Neural progenitor cell (in vitro differentiated cells): ENCODE data around the gene MED20. TPM values are rescaled to one million over a fixed set of nuclear protein-coding genes. Genes with fewer than 3 reads are reported as not detected.

Experiments
- DNase-seq: peaks from one replicate; pipeline ENCODE4 v3.0.0-alpha.2; 2016; ENCODE audit warnings: low spot score
- H2AFZ ChIP-seq: fragments of 200-600 bp; sonication (generic); replicated peaks from 2 replicates; pipeline ENCODE4 v1.6.1; 2016; ENCODE audit warnings: antibody characterized with exemption
- H3F3A ChIP-seq: fragments of 200-600 bp; sonication (generic); 2 replicates; pipeline ENCODE4 v1.6.1; 2016; ENCODE audit warnings: antibody characterized with exemption, low read depth
- H3K27ac ChIP-seq: fragments of 200-600 bp; sonication (generic); 2 replicates; pipeline ENCODE4 v1.5.1; 2016; ENCODE audit warnings: mild to moderate bottlenecking
- H3K27me3 ChIP-seq: fragments of 200-600 bp; sonication (generic); 2 replicates; pipeline ENCODE4 v1.6.1; 2016; ENCODE audit warnings: mild to moderate bottlenecking, moderate library complexity
- H3K36me3 ChIP-seq: fragments of 200-600 bp; sonication (generic); 2 replicates; pipeline ENCODE4 v1.5.1; 2016
- H3K4me1 ChIP-seq: fragments of 200-600 bp; sonication (generic); 2 replicates; pipeline ENCODE4 v1.6.1; 2016; ENCODE audit warnings: mixed run types
- H3K4me2 ChIP-seq: fragments of 200-600 bp; sonication (generic); 2 replicates; pipeline ENCODE4 v1.6.1; 2016
- H3K4me3 ChIP-seq: fragments of 200-600 bp; sonication (generic); 2 replicates; pipeline ENCODE4 v1.5.1; 2016
- H3K79me2 ChIP-seq: fragments of 200-600 bp; sonication (generic); 2 replicates; pipeline ENCODE4 v1.6.1; 2016; ENCODE audit warnings: low read depth
- H3K9ac ChIP-seq: fragments of 200-600 bp; sonication (generic); 2 replicates; pipeline ENCODE4 v1.6.1; 2016
- H3K9me3 ChIP-seq: fragments of 200-600 bp; sonication (generic); 2 replicates; pipeline ENCODE4 v1.5.1; 2016; ENCODE audit warnings: low read depth
- H4K20me1 ChIP-seq: fragments of 200-600 bp; sonication (generic); 2 replicates; pipeline ENCODE4 v1.6.1; 2016; ENCODE audit warnings: low read depth
- H3K27ac Mint-ChIP-seq: 3 replicates; pipeline ENCODE4 v1.8.0; 2021; ENCODE audit warnings: mixed read lengths
- H3K27me3 Mint-ChIP-seq: 2 replicates; pipeline ENCODE4 v1.8.0; 2022; ENCODE audit warnings: low read depth, mild to moderate bottlenecking, inconsistent platforms, moderate library complexity, mixed read lengths; ENCODE audit not compliant: insufficient read depth
- H3K36me3 Mint-ChIP-seq: 3 replicates; pipeline ENCODE4 v1.8.0; 2021; ENCODE audit warnings: mixed read lengths
- H3K4me1 Mint-ChIP-seq: 3 replicates; pipeline ENCODE4 v1.8.0; 2021; ENCODE audit warnings: mixed read lengths
- H3K4me3 Mint-ChIP-seq: 3 replicates; pipeline ENCODE4 v1.8.0; 2021; ENCODE audit warnings: mild to moderate bottlenecking, moderate library complexity, mixed read lengths
- H3K9me3 Mint-ChIP-seq: 3 replicates; pipeline ENCODE4 v1.8.0; 2020; ENCODE audit warnings: mixed read lengths
- EZH2 ChIP-seq: fragments of 200-600 bp; sonication (generic); IDR thresholded peaks from 2 replicates; pipeline ENCODE4 v1.6.1; 2017; ENCODE audit warnings: antibody characterized with exemption, mild to moderate bottlenecking, moderate library complexity
- EZH2phosphoT487 ChIP-seq: fragments of 200-600 bp; sonication (generic); IDR thresholded peaks from 2 replicates; pipeline ENCODE4 v1.6.1; 2017; ENCODE audit warnings: antibody characterized with exemption
- total RNA-seq: library from RNA; depleted of rRNA; stranded (reverse); fragments of >200 nt; gene quantifications from 2 replicates; pipeline ENCODE4 v1.2.3, GENCODE V29; 2015; ENCODE audit warnings: low replicate concordance
- TF ChIP-seq, protein P1 (sequence below): fragments of 200-600 bp; sonication (generic); IDR thresholded peaks from 2 replicates; pipeline ENCODE4 v1.5.1; 2017; ENCODE audit warnings: antibody characterized with exemption, mild to moderate bottlenecking

Gene MED20
- total RNA-seq, 1 donor from 2014 or later: 29.4 TPM

DNA sequence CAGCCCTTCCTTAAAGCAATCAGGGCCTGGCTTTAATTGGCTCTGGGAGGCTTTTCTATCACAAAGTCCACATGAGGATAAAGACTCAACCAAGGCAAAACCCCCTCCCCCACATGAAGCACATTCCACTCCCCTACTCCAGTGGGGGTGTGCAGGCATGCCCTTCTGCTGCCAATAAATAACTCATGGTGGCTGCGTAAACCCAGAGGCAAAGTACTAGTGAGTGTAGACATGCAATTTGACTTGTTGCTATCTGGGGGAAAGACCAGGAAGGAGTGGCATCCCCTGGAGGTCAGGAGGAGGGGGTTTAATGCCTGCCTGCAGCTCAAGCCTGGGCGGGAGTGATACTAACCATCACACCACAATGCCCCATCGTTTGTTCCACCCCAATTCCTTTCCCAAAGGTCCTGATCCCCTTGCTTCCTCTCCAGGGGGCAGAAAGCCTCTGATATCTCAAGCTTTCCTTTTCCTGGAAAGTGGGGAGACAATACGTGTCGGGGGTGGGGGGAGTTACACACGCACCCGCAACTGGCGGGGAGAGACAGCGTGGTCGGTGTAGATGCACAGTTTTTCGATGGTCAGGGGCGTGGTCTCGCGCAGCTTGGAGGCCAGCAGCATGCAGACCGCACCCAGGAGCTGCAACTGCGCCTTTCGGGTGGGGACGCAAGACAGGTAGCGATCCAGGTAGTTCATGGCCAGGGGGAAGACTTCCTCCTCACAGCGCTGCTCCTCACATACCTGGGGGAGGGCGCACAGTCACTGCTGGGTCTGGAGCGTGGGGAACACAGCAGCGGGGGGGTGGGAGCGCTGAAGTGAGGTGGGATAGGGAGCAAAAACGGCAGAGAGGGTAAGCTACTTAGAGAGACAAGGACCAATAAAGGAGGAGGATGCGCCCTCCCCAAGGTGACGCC lies 19.2 kb upstream of the MED20 start:
- H3K4me1 ChIP-seq: peaks cover 27% of the 10 kb centered on the region
- peaks cover 50% of the 10 kb centered on the region for H3F3A ChIP-seq
- peak overlapping the region; percentile 72 for H3K27ac Mint-ChIP-seq
- peak overlapping the region; percentile 46 for H2AFZ ChIP-seq
- peak overlapping the region; percentile 90 for H3K4me3 Mint-ChIP-seq
- H3K4me2 ChIP-seq: peak overlapping the region; percentile 96
- DNase-seq: peak; percentile 52
- no peaks in the 10 kb centered on the region for H3K9me3 ChIP-seq
- no peaks in the 10 kb centered on the region for H3K36me3 ChIP-seq
- no peaks in the 10 kb centered on the region for H3K36me3 Mint-ChIP-seq
- no peak overlapping the region for H3K27ac ChIP-seq
- H3K4me1 Mint-ChIP-seq: peaks cover 29% of the 10 kb centered on the region
- peak overlapping the region; percentile 69 for H3K4me3 ChIP-seq
- TF ChIP-seq, protein P1, sequence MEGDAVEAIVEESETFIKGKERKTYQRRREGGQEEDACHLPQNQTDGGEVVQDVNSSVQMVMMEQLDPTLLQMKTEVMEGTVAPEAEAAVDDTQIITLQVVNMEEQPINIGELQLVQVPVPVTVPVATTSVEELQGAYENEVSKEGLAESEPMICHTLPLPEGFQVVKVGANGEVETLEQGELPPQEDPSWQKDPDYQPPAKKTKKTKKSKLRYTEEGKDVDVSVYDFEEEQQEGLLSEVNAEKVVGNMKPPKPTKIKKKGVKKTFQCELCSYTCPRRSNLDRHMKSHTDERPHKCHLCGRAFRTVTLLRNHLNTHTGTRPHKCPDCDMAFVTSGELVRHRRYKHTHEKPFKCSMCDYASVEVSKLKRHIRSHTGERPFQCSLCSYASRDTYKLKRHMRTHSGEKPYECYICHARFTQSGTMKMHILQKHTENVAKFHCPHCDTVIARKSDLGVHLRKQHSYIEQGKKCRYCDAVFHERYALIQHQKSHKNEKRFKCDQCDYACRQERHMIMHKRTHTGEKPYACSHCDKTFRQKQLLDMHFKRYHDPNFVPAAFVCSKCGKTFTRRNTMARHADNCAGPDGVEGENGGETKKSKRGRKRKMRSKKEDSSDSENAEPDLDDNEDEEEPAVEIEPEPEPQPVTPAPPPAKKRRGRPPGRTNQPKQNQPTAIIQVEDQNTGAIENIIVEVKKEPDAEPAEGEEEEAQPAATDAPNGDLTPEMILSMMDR: no peak
- TF ChIP-seq EZH2 (no peak), EZH2phosphoT487 (no peak)
- peaks cover 24% of the 10 kb centered on the region for H4K20me1 ChIP-seq
- H3K9me3 Mint-ChIP-seq: no peaks in the 10 kb centered on the region
- H3K27me3 Mint-ChIP-seq: peaks cover 12% of the 10 kb centered on the region
- H3K27me3 ChIP-seq: peaks cover 9% of the 10 kb centered on the region
- H3K9ac ChIP-seq: no peak overlapping the region
- no peaks in the 10 kb centered on the region for H3K79me2 ChIP-seq

DNA sequence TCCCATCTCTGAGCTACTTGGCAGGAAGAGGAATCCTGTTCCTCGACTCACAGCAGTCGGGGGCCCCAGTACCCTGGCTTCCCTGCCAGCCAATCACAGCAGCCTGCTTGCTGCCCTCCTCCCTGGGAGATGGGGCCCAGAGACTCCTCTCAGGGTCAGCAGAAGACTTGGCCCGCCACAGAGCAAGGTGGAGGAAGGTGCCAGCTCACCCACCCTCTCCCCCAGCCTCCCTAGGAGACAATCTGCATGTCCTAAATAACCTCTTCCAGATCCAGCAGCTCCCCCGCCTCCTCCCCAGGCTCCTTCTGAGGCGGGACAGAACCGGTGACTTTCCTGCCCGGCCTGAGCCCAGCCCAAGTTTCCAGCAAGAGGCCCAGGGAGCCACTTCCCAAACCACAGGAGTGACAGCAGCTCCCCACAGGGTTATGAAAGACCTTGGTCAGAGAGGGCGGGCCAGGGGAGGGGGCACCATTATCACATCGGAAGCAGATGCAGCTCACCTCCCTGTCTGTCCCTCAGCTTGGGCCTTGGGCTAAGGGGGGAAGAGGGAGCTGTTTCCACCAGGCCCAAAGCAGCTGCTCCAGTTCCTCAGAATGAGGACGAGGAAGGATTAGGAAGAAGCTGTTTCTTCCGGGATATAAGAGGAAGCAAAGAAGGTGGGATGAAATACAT lies 18.4 kb upstream of the MED20 start:
- Mint-ChIP-seq H3K27me3 (peaks cover 12% of the 10 kb centered on the region), H3K9me3 (no peaks in the 10 kb centered on the region), H3K36me3 (no peaks in the 10 kb centered on the region), H3K4me1 (peaks cover 29% of the 10 kb centered on the region), H3K27ac (no peak overlapping the region), H3K4me3 (peak overlapping the region; percentile 90)
- H2AFZ ChIP-seq: peak overlapping the region; percentile 46
- no peak overlapping the region for H3K9ac ChIP-seq
- H3K4me3 ChIP-seq: peak overlapping the region; percentile 69
- H3F3A ChIP-seq: peaks cover 58% of the 10 kb centered on the region
- no peaks in the 10 kb centered on the region for H3K36me3 ChIP-seq
- TF ChIP-seq EZH2phosphoT487 (no peak), EZH2 (no peak)
- TF ChIP-seq, protein P1: no peak
- no peak overlapping the region for H3K27ac ChIP-seq
- no peaks in the 10 kb centered on the region for H3K79me2 ChIP-seq
- H4K20me1 ChIP-seq: peaks cover 24% of the 10 kb centered on the region
- H3K4me1 ChIP-seq: peaks cover 27% of the 10 kb centered on the region
- H3K9me3 ChIP-seq: no peaks in the 10 kb centered on the region
- peak overlapping the region; percentile 96 for H3K4me2 ChIP-seq
- peak; percentile 50 for DNase-seq
- peaks cover 9% of the 10 kb centered on the region for H3K27me3 ChIP-seq

DNA sequence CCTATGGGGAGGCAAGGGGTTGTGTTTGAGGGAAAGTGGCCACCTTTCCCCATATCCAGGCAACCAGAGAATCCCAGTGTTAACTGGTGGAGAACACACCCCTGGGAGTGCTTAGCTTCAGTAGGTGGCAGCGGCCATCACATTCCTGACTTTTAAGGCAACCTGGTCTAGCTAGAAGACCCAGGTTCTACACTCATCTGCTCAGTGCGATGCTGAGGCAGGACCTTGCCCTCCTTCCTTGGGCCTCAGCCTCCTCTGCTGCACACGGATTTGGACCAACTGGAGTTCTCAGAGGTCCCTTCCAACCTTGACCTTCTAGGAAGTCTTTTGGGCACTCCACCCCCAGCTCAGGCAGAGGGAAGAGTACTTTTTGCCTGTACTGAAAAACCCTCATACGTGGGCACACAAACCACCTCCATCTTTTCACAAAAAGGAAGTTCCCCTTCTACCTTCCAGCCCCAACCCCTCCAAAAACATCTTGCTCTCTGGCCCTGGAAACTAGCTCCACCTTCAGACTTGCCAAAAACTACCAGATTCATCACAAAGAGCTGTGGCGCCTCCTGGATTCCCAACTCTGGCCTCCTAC lies 17.7 kb upstream of the MED20 start:
- Mint-ChIP-seq H3K4me3 (peak overlapping the region; percentile 14), H3K9me3 (no peaks in the 10 kb centered on the region), H3K4me1 (peaks cover 29% of the 10 kb centered on the region), H3K36me3 (no peaks in the 10 kb centered on the region), H3K27me3 (peaks cover 12% of the 10 kb centered on the region), H3K27ac (no peak overlapping the region)
- Histone ChIP-seq H3K9ac (no peak overlapping the region), H4K20me1 (peaks cover 24% of the 10 kb centered on the region), H2AFZ (no peak overlapping the region), H3K4me2 (peak overlapping the region; percentile 96), H3K4me1 (peaks cover 27% of the 10 kb centered on the region), H3K9me3 (no peaks in the 10 kb centered on the region), H3K79me2 (no peaks in the 10 kb centered on the region), H3K4me3 (peak overlapping the region; percentile 69), H3K27me3 (peaks cover 9% of the 10 kb centered on the region), H3K27ac (no peak overlapping the region), H3F3A (peaks cover 63% of the 10 kb centered on the region), H3K36me3 (no peaks in the 10 kb centered on the region)
- TF ChIP-seq, protein P1: no peak
- TF ChIP-seq EZH2: no peak
- no peak for TF ChIP-seq EZH2phosphoT487
- DNase-seq: peak; percentile 9
